Right lobe of liver (tissue), 4 donors: Measurements from ENCODE around the gene VAX1.

Experiments used
- CTCF ChIP-seq, 4 donors: fragments of 200-600 bp in 3 of 4; fragments of 450-650 bp in 1 of 4; IDR thresholded peaks; one replicate each; pipeline versions ENCODE4 v1.5.1 to v1.8.0; 2016 to 2022; ENCODE audit warnings: antibody characterized with exemption in 4 of 4, mild to moderate bottlenecking in 2 of 4
- POLR2A ChIP-seq: fragments of 450-650 bp; IDR thresholded peaks from one replicate; pipeline ENCODE4 v1.6.1; 2017; ENCODE audit warnings: antibody characterized with exemption, mild to moderate bottlenecking
- donor health status: DM: no; HTN: no; CAD: no.
- donor health status: DM: no; HTN: no; CAD: no.
- donor health status: DM: no; HTN: yes; CAD: no.

- TF ChIP-seq CTCF (IDR thresholded peaks at IDR 0.05) (peak; percentile 64 to 86 (median 81)), POLR2A (no peak)
These were observed 37.9 kb upstream of the VAX1 start for GRCh38 chr10:117175901-117176534.
